HepG2 (cell line): ENCODE results near the gene NUF2. TPM values are rescaled to one million over a fixed set of nuclear protein-coding genes. Genes with fewer than 3 reads are reported as not detected.

Experiments used
- ATF3 ChIP-seq: sonication (generic); formaldehyde crosslinking; IDR thresholded peaks from 2 replicates; pipeline ENCODE4 v1.4.0; 2020; ENCODE audit warnings: missing genetic modification reagents
- ESRRA ChIP-seq: sonication (generic); formaldehyde crosslinking; IDR thresholded peaks from 2 replicates; pipeline ENCODE4 v1.5.1; 2020; ENCODE audit warnings: mild to moderate bottlenecking, low read depth, missing genetic modification reagents
- GABPA ChIP-seq, 2 experiments: IDR thresholded peaks; 2 replicates each; pipeline ENCODE4 v1.6.1; 2011 to 2016; ENCODE audit warnings: low read depth in 2 of 2, low read length in 1 of 2, missing biosample characterization in 1 of 2, missing genetic modification characterization in 1 of 2
- IRF2 ChIP-seq: IDR thresholded peaks from 2 replicates; pipeline ENCODE4 v1.6.1; 2018; ENCODE audit warnings: missing genetic modification reagents, missing compliant biosample characterization
- KLF12 ChIP-seq: sonication (generic); formaldehyde crosslinking; IDR thresholded peaks from 2 replicates; pipeline ENCODE4 v1.4.0; 2020; ENCODE audit warnings: missing genetic modification reagents, borderline replicate concordance
- KMT2A ChIP-seq: sonication (generic); formaldehyde crosslinking; IDR thresholded peaks from 2 replicates; pipeline ENCODE4 v1.4.0; 2020; ENCODE audit warnings: missing genetic modification reagents
- MED13 ChIP-seq: sonication (generic); formaldehyde crosslinking; IDR thresholded peaks from 2 replicates; pipeline ENCODE4 v1.5.0; 2020; ENCODE audit warnings: missing genetic modification reagents
- NR2F1 ChIP-seq, 2 experiments: fragments of 450-650 bp in 1 of 2; formaldehyde crosslinking in 1 of 2; IDR thresholded peaks; 2 replicates each; pipeline versions ENCODE4 v1.5.0 to v1.6.1; 2016 to 2020; ENCODE audit warnings: mild to moderate bottlenecking in 1 of 2, missing compliant biosample characterization in 1 of 2, missing genetic modification reagents in 1 of 2, moderate library complexity in 1 of 2
- PATZ1 ChIP-seq: sonication (generic); formaldehyde crosslinking; IDR thresholded peaks from 2 replicates; pipeline ENCODE4 v1.4.0; 2020; ENCODE audit warnings: missing genetic modification reagents
- PTBP1 ChIP-seq: fragments of 200-400 bp; formaldehyde crosslinking; IDR thresholded peaks from 2 replicates; pipeline ENCODE4 v1.6.1; 2018; ENCODE audit warnings: low read length, low read depth; ENCODE audit not compliant: poor library complexity, severe bottlenecking
- RBM39 ChIP-seq: fragments of 200-400 bp; formaldehyde crosslinking; IDR thresholded peaks from one replicate; pipeline ENCODE4 v1.6.1; 2018; ENCODE audit warnings: antibody characterized with exemption, mild to moderate bottlenecking, low read depth, low read length; ENCODE audit not compliant: poor library complexity, severe bottlenecking
- RFX1 ChIP-seq: fragments of 450-650 bp; IDR thresholded peaks from 2 replicates; pipeline ENCODE4 v1.6.1; 2017
- RORA ChIP-seq: sonication (generic); formaldehyde crosslinking; IDR thresholded peaks from 2 replicates; pipeline ENCODE4 v1.5.0; 2020; ENCODE audit warnings: mild to moderate bottlenecking, missing genetic modification reagents, moderate library complexity
- RXRA ChIP-seq: sonication (generic); formaldehyde crosslinking; IDR thresholded peaks from 2 replicates; pipeline ENCODE4 v1.5.1; 2020; ENCODE audit warnings: missing genetic modification reagents
- TBX2 ChIP-seq: sonication (generic); formaldehyde crosslinking; IDR thresholded peaks from 2 replicates; pipeline ENCODE4 v1.5.0; 2020; ENCODE audit warnings: missing genetic modification reagents, mild to moderate bottlenecking, borderline replicate concordance
- ZFP41 ChIP-seq: sonication (generic); formaldehyde crosslinking; IDR thresholded peaks from 2 replicates; pipeline ENCODE4 v1.4.0; 2020; ENCODE audit warnings: mild to moderate bottlenecking, missing genetic modification reagents, borderline replicate concordance
- ZFYVE20 ChIP-seq: sonication (generic); formaldehyde crosslinking; IDR thresholded peaks from 2 replicates; pipeline ENCODE4 v1.8.0; 2023; ENCODE audit warnings: low read depth, mild to moderate bottlenecking, moderate library complexity, missing genetic modification reagents, borderline replicate concordance
- ZIK1 ChIP-seq: sonication (generic); formaldehyde crosslinking; IDR thresholded peaks from 2 replicates; pipeline ENCODE4 v1.5.0; 2020; ENCODE audit warnings: mild to moderate bottlenecking, low read depth, missing genetic modification reagents, borderline replicate concordance
- ZMYM4 ChIP-seq: sonication (generic); formaldehyde crosslinking; IDR thresholded peaks from 2 replicates; pipeline ENCODE4 v1.8.1; 2023; ENCODE audit warnings: mild to moderate bottlenecking, missing genetic modification reagents
- ZNF138 ChIP-seq: sonication (generic); formaldehyde crosslinking; IDR thresholded peaks from 2 replicates; pipeline ENCODE4 v1.5.0; 2020; ENCODE audit warnings: mild to moderate bottlenecking, low read depth, missing genetic modification reagents
- ZNF513 ChIP-seq: sonication (generic); formaldehyde crosslinking; conservative IDR thresholded peaks from 2 replicates; pipeline ENCODE4 v1.5.0; 2020; ENCODE audit warnings: missing genetic modification reagents
- ZNF768 ChIP-seq: sonication (generic); formaldehyde crosslinking; IDR thresholded peaks from 2 replicates; pipeline ENCODE4 v1.4.0; 2020; ENCODE audit warnings: missing genetic modification reagents
- ZNF841 ChIP-seq: sonication (generic); formaldehyde crosslinking; IDR thresholded peaks from 2 replicates; pipeline ENCODE4 v1.8.1; 2023; ENCODE audit warnings: missing genetic modification reagents, borderline replicate concordance
- ZNF891 ChIP-seq: sonication (generic); formaldehyde crosslinking; IDR thresholded peaks from 2 replicates; pipeline ENCODE4 v1.5.0; 2020; ENCODE audit warnings: mild to moderate bottlenecking, missing genetic modification reagents
- ZSCAN30 ChIP-seq: sonication (generic); formaldehyde crosslinking; IDR thresholded peaks from 2 replicates; pipeline ENCODE4 v1.5.0; 2020; ENCODE audit warnings: mild to moderate bottlenecking, missing genetic modification reagents
- polyA plus RNA-seq, 8 experiments: library from polyadenylated mRNA; depleted of rRNA in 3 of 8; stranded (reverse) in 7 of 8; unstranded in 1 of 8; fragments of >200 nt; fragmentation: Illumina TruSeq in 4 of 8; extraction: Trizol in 4 of 8; gene quantifications; 2 replicates each; pipeline versions ENCODE4 v1.2.1 to v1.2.3, GENCODE V29; 2011 to 2016; ENCODE audit warnings: low read depth in 4 of 8, missing spikeins in 1 of 8, mixed read lengths in 1 of 8; ENCODE audit not compliant: insufficient read depth in 1 of 8
- total RNA-seq, 5 experiments: library from RNA; depleted of rRNA; stranded (reverse); fragments of >200 nt; fragmentation: Illumina TruSeq; extraction: Trizol; gene quantifications; 2 replicates each; pipeline ENCODE4 v1.2.3, GENCODE V29; 2016; ENCODE audit warnings: low read depth in 1 of 5

Gene NUF2
- total and polyA plus RNA-seq, 2 of the 13 experiments (the other 11 are each of a cell fraction or from before 2014, with no cell fraction given), result 26.0 to 39.4 TPM

GRCh38 chr1:163321311-163322305 lies at the start of gene NUF2 (continued):
- TF ChIP-seq PTBP1 (peak; percentile 96), PATZ1 (peak; percentile 68), ATF3 (CRISPR knock-in tag) (peak; percentile 72), ZNF891 (CRISPR knock-in tag) (peak; percentile 98), ZIK1 (CRISPR knock-in tag) (peak; percentile 97), ZFP41 (CRISPR knock-in tag) (no peak), ZNF513 (CRISPR knock-in tag) (peak; percentile 78; the same call in 1 of the 2 replicates), GABPA (IDR thresholded peaks at IDR 0.05; ENCODE audit: low read depth, low read length) (peak; percentile 96), GABPA (CRISPR knock-in tag; IDR thresholded peaks at IDR 0.05; ENCODE audit: low read depth) (peak; percentile 99), RBM39 (peak; percentile 73), RXRA (peak; percentile 92), RORA (CRISPR knock-in tag) (no peak), ZNF768 (CRISPR knock-in tag) (peak; percentile 92), ZNF138 (CRISPR knock-in tag) (peak; percentile 94; the same call in 1 of the 2 replicates), ESRRA (peak; percentile 82), ZFYVE20 (CRISPR knock-in tag) (peak; percentile 86; the same call in 1 of the 2 replicates), ZMYM4 (CRISPR knock-in tag) (peak; percentile 100), ZSCAN30 (no peak), NR2F1 (CRISPR knock-in tag; IDR thresholded peaks at IDR 0.05) (0 out of 4 replicates have a peak, but pooled peaks of 1 of the 2 experiments have one; percentile 33), ZNF841 (peak; percentile 71; the same call in 1 of the 2 replicates), KMT2A (CRISPR knock-in tag) (peak; percentile 99), RFX1 (no peak), TBX2 (CRISPR knock-in tag) (peak; percentile 97), KLF12 (CRISPR knock-in tag) (peak; percentile 99), IRF2 (CRISPR knock-in tag) (peak; percentile 100), MED13 (CRISPR knock-in tag) (peak; percentile 89)
